NCI-H2081 (cell line): ENCODE data around the gene ZNF74.

Source experiments
- DNase-seq, 2 experiments: peaks; one replicate each; lab custom pipeline; 2025; lab: John Stamatoyannopoulos, UW

Gene ZNF74

DNA sequence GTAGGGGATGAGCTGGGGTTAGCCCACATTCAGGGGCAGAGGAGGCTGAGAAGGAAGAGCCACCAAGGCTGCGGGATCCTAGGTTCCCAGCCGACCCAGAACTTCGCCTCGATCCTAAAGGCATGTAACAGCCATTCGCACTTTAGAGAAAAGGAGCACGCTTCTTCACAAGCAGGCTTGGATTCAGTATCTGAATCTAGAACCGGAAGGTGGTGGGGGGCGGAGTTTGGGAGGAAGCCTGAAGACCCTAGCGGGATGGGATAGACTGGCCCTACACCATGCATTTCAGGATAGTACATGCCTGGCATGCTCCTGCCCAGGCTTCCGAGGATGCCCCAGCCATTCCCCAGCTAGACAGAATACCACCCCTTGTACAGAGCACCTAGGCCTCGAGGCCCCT, 39.2 kb downstream of the ZNF74 start:
- DNase-seq: no peak

DNA sequence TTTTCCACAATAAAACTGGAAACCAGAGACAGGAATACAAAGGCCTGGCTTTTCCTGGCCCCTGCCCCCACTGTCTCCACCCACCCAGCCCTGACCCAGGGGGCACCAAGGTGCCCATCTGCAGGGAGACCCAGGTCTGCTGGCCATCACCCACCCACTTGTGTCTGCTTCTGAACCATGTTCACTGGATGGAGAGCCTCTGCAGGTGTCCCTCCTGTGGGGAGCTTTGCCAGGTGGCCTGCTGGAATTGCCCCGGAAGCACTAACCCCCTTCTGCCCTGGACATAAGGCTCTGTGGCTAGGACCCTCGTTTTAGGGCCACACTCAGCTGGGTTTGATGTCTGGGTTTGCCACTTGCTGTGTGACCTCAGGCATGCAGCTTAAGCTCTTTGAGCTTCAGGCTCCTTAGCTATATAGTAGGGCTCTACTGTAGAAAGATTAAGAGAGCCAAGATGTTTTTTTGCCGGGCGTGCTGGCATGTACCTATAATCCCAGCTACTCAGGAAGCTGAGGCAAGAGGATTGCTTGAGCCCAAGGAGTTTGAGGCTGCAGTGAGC, 39.8 kb downstream of the ZNF74 start:
- DNase-seq: no peak

DNA sequence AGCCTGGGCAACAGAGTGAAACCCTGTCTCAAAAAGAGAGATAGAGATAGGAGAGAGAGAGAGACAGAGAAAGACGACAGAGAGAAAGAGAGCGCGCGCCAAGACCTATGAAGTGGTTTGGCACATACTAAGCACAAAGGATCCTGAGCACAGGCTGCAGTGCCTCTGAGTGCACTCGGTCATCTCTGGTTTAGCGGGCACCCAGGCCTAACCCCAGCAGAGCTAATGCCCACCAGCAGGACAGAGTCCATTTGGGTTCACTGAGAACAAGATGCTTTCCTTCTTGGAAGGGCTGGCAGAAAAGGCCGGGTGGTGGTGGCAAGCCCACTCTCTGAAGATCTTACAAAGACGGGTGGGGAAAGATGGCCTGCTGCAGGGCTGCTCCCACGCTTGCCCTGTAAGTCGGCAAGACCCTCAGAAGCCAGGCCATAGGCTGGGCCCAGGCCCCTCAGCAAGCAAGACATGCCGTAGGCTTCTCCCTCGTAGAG, 40.4 kb downstream of the ZNF74 start:
- DNase-seq: no peak

DNA sequence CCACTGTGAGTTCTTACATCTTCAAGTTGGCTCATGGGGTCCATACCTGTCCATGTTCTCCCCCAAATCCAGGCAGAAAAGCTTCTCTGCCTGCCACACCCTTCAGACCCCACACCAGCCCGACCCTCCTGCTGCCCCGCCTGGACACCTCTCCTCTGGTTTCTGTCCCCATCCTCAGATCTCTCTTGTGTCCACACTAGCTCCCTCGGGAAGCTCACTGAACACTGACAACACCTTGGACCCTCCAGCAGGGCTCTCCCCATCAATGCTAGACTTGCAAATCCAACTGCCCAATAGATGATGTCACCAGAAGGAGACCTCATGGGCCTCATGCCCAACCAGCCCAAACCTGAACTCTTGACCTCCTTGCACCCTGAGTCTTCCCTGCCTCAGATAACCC, 40.8 kb downstream of the ZNF74 start:
- DNase-seq: no peak

DNA sequence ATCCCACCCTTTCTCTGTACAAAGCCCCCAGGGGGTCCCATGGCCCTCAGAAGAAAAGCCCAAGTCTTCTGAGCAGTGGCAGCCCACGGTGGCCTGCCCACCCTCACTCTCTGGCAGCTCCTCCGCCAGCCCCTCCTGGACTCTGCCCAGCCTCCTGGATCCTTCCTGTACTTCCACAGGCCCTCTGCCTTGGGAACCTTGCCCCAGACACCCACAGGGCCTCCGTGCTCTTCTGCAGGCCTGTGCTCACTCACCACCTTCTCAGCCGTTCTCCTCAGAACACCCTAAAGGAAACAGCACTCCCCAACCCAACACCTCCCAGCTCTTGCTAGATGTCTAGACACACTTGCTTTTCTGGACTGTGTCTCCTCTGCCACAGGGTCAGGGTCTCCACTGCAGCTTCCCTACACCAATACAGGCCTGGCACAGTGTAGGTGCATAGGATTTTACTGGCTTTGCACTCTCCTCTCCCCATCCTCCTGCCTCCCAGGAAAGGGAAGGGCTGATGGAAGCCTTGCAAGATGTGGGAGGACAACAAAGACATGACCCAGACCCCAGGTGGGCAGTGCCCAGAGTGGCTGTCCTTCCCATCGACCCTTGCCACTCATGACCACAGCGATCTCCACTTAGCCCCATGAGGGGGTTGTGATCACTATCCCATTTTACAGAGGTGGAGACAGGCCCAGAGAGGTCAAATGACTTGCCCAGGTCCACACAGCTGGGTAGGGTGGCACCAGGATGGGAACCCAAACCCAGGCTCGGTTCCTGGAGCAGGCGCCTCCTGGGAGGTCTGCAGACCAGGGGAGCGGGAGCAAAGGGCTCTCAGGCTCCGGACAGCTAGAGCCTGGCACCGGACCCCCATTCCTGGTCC, 41.7 kb downstream of the ZNF74 start:
- DNase-seq: no peak

DNA sequence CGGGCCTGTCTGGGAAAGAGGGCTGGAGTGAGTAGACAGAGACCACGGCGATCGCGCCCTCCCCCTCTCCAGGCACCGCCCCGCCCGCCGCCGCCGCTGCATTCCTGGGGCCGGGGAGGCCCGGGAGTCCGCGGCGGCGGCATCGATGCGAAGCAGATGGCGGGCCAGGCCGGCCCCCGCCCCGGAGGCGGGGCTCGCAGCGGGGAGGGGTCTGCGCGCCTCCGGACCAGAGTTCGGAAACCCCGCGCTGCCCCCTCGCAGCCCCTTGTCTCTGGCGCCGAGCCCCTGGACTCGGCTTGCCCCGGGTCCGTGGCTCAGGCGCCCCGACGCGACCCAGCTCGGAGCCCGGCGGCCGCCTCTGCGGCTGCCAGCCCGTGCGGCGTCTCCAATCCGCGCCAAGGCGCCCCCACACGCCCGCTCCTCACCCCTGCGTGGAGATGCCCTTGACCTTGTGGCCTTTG, 42.4 kb downstream of the ZNF74 start:
- DNase-seq: no peak

DNA sequence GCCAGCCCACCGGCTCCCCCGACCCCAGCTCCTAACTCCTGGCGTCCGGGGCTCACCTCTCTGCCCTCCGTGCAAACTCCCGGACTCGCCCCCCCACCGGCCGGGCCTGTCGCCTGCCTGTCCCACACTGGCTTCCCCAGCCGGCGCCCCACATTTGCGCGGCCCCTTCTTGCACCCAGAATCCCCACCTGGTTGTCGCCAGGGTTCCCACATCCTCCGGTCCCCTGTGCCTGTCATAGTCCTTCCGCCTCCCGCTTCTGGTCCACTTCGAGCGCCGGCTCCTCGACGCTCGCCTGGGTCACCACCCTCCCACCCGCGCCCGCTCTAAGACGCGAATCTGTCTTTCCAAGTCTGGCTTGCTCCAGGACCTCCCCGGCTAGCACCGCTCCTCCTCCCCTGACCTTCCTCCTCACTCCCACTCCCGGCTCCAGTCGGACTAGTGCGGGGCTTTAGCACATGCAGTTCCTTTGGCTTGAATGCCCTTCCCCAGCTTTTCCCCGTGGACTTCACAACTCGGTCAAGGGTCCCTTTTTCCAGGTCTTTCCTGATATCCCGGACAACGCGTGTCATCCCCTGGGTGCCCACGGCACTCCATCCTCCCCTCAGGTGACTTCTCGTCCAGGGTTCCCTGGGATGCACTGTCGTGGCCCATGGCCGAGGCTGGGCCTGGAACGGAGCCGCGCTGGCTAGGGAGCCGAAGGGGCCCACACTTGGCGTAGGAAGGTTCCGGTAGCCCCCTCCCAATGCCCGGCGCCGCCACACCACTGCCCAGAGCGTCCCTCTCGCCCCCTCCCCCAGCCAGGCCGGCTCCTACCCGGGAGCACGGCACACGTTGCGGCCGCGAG, 43.0 kb downstream of the ZNF74 start:
- no peak for DNase-seq

DNA sequence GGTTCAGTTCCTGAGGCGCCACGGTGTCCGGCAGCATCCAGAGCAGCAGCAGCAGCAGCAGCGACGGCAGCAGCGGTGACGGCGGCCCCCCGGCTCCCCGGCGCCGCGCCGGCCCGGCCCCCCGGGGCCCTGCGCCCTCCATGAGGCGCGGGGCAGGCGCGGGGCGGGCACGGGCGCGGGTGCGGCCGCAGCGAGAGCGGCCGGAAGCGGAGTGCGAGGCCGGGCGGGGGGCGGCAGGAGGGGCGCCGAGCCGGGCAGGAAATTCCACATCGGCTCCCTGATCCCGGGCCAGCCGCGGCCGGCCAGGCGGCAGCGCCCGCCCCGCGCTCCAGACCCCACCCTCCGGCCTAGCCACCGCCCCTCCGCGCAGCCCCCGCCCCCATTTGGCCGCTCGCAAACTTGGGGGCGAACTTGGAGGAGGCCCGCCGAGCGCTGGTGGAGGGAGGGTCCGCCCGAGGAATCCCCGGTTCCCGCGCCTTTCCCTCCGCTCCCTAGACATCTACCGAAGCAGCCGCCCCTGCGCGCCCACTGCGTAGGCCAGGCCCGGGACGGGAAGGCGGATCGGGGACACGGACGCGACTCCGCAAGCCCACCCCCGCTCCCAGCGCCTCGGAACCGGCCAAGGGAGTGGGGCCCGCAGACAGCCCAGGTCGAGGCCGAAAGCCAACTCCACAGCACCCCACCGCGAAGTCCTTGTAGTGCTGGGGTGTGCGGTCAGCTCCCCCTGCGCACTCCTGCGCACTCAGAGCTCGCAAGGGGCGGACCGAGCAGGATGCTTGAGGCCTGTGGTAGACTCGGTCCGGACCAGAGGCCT, 43.9 kb downstream of the ZNF74 start, which contains the start of gene SCARF2:
Gene SCARF2, minus strand, starts transcription at position 213 of the 814 bp plus-strand sequence. Its CDS starts 71 bp downstream, at position 142.
- no peak for DNase-seq

DNA sequence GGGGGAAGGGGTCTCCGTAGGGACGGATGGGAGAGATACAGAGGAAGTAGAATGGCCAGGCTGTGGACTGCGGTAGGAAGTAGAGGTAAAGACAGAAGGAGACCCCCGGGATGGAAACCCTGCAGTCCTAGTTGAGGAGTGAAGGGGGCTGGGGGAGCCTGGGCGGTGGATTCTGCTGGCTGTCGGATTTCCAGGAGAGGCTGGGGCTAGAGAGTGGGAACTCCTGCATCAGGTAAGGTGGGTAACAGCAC, 44.4 kb downstream of the ZNF74 start:
- no peak for DNase-seq

DNA sequence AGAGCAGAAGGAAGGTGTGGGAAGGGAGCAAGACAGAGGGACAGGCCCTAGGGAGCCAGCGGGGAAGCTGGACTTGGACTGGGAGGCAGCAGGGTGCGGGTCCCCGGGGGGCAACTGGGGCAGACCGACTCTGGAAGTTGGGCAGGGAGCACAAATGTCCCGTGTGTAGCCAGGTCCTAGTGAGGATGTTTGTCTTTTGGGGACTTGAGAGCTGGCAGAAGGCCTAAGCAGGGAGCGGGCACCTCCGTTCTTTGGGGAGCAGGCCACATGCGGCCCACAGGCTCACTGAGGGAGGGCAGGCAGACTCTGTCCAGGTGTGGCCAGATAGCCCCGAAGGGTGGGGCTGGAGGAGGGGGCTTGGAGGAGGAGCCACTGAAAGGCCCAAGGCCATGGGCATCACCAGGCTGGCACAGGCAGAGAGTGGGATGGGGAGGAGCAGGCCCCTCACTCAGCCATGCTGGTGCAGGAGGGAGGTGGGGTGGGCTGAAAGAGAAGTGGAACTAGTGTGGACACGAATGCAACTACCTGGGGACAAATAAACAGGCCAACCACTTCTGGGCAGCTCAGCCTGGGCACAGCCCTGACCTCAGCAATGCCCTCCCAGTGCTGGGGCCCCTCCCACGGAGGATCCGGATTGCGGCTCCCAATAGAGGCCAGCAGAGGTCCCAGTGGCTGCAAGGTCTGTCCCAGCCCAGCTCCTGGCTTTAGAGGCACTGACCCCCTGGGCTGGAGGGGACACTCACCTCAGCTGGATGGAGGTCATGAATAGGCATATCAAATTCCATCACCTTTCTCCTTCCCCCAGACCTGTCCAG, 44.9 kb downstream of the ZNF74 start:
- DNase-seq: no peak

DNA sequence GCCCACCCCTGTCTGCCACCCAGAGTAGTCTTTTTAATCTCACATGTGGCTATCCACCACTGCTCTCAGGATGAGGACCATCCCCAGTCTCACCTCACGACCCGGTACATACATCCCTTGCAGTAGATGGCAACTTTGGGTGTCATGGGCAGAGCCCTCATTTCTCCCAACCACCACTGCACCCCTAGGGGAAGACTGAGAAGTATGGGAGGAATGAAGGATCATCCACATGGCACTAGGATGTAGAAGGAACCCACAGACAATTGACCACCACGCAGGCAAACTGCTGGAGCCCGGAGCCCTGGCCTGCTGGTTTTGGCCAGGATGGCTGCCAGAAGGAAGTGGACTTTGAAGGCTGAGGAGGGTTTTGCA, 45.6 kb downstream of the ZNF74 start:
- no peak for DNase-seq

DNA sequence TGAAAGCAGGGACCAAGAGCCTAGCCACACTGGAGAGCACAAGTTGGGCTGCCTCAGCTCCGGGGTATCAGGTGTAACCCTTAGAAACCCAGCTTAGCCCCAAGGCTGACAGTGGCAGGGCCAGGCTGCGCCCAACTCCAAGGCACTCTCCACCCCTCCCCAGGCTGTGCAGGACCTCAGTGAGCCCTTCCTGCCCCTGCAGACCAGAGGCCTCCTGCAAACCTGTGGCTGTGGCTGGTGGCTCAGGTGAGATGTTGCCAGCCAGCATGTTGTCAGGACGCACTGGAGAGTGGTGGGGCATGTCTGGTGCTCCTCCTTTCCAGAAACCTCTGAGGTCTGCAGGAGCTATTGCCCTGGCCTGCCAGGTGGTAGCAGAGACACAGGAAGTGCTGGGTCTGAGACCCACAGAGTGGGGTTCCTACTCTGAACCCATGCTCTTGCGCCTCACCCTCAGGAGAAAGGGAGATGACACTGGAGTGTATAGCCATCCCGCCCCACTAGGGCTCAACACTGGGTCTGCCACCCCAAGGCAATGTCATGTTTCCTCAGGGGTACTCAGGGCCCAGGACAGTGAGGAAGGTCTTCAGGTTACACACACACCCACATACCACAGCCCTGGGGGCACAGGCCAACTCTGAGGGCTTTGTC, 46.1 kb downstream of the ZNF74 start:
- no peak for DNase-seq

DNA sequence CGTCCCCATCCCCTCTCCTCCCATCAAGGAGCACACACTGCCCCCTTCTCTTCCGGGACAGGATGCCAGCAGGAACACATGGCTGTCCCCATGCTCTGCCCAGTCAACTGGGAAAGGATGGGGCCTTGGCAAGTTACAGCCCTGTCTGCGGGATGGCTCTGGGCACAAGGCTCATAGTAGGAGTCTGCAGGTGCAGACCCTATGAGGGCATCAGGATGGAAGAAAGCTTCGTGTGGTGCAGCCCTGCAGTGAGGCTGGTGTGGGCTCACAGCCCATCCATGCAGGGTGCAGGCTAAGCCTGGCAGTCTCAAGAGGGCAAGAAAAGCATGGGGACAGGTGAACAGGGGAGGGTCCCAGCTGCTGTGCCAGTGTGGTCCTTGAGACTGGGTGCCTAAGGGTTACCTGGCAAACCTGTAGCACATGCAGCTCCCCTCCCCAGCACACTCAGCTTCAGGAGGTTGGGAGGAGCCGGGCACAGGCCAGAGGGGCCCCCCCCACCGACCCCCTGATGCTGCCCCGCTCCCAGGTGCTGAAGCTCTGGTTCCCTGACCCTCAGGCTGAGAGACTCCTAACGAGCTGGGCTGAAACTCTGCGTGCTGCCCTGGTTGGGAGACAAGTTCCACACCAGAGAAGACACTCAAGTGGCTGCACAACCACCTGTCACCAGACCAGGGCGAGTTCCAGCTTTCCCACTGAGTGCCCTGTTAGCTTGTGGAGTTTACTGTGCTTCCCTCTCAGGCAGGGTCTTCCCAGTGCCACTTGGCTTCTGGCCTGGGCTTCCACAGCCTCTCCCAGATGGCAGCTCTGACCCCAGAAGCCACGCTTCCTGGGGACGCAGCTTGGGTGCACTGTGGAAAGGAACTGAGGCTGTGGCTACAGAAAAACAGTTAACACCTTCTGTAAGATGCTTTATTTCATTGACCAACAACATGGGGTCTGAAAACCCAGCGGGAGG, 47.0 kb downstream of the ZNF74 start:
- no peak for DNase-seq

DNA sequence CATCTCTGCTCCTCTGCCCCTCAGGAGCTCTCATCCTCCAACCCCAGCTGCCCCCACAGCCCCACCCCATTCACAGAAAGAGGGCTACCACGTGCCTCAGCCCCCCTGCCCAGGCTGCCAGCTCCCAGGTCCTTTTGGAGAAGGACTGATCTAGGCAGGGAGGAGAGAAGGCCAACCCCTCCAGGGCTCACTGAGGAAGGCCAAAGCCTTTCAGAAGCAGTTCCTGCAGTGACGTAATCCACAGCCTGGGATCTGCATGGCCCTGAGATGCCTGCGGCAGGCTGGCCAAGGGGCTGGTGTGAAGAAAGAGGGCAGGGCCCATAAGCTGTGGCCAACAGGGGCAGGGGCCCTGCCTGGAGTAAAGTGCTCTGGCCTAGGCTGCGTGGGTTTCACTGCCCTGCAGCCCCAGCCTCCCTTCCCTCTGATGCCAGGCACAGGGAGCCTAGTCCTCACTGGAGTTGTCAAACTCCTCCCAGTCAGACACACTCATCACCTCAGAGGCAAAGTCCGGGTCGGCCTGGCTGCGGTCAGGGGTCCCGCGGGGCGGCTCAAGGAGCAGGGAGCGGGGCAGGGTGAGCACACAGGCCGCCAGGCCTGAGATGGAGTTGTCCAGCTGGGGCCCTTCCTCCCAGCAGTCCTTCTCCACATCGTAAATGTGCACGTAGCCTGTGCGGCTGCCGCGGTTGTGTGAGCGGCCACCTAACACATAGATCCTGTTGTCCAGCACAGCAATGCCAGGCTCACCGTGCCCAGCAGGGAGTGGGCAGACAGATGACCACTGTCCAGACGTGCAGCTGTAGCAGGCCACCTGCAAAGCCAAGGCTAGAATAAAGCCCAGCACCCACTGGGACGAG, 47.9 kb downstream of the ZNF74 start:
- no peak for DNase-seq

DNA sequence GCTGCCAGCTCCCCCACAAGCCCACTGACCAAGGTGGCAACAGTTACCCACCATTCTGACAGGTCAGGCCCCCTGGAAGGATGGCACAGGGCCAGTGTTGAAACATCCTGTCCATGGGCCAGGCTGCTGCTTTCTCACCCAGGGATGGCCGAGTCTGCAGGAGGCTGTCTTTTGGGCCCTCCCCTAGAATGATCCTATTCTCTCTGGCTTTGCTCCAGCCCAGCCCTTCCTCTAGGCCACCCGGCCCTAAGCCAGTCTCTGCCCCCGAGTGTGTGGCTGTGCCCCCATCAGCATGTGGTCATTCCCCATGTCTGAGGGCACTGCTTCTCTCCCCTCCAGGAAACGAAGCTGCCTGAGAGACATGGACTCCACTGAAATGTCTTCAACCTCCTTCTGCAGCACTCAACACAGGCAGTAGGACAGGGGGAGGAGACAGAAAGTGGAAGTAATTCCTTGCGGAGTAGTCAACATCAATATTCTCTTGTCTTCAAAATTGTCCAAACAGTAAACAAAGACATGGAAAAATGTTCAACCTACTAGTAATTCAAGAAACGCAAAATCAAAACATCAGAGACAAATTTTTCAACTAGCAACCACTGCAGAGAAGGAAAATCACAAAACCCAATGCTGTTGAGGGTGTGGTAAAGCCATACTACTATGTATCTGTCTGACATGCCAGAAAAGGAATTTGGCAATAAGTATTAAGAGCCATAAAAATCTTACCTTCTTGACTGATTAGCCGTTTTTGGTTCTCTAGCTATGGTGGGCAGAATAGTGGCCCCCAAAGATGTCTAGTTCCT, 48.7 kb downstream of the ZNF74 start:
- no peak for DNase-seq

DNA sequence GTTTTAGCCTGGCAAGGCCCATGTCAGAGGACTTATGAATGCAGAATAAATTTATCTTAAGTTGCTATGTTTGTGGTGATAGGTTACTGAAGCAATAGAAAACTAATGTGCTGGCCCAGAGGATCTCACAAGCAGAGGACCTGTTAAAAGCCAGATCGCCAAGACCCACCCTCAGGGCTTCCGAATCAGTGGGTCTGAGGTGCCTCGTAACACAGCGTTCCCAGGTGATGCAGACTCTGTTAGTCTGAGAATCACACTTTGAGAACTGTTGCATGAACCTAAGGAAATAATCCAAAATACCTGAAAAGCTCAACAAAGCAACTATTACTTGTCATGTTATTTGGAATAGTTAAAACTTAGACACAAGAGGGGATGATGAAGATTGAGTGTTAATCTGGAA, 50.4 kb downstream of the ZNF74 start:
- DNase-seq: no peak

DNA sequence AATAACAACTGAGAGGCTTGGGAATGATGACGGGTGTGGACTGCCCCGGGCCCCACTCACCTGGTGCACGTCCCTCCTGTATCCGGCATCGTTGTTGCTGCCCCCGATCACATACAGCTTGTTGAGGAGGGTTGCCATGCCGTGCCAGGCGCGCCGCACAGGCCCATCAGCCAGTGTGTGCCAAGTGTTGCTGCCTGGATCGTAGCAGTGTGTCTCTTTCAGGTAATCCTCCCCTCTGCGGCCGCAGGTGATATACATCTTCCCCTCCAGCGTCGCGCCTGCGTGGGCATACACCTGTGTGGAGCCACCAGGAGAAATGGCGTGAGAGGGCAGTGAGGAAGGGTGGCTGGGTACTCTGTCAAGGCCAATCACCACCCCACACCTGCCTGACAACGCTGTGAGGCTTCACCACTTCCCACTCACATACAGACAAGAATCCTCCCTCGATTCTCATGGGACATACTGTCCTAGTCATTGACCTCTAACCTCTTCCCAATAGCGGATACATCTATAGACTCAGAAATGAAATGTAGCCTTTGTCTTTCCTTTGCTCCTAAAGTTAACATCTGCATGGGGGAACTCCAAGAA, 52.5 kb downstream of the ZNF74 start:
- no peak for DNase-seq
